WERI-Rb-1 (cell line): ENCODE measurements around the gene PREX1.
"Not testable (repeated sequence)": the region's sequence is repeated elsewhere in the genome, so short reads cannot be mapped to it uniquely, and the experiment has no call there.

ENCODE experiments used
- DNase-seq: peaks from one replicate; pipeline ENCODE4 v3.0.0-alpha.2; 2020
- H3K27ac ChIP-seq: fragments of 250-450 bp; sonication (Bioruptor Pico); 2 replicates; pipeline ENCODE4 v1.5.1; 2020; ENCODE audit warnings: mild to moderate bottlenecking, moderate library complexity
- H3K27me3 ChIP-seq: fragments of 250-450 bp; sonication (Bioruptor Pico); 2 replicates; pipeline ENCODE4 v1.5.1; 2021; ENCODE audit warnings: mild to moderate bottlenecking, low read depth, moderate library complexity; ENCODE audit not compliant: insufficient read depth, severe bottlenecking
- H3K36me3 ChIP-seq: fragments of 250-450 bp; sonication (Bioruptor Pico); 2 replicates; pipeline ENCODE4 v1.5.1; 2020; ENCODE audit warnings: mild to moderate bottlenecking, moderate library complexity
- H3K4me3 ChIP-seq: 2 replicates; pipeline ENCODE4 v1.5.1; 2011; ENCODE audit warnings: low read depth, mild to moderate bottlenecking, control low read depth, low read length
- H3K9me3 ChIP-seq: fragments of 250-450 bp; sonication (Bioruptor Pico); 2 replicates; pipeline ENCODE4 v1.5.1; 2021; ENCODE audit warnings: mild to moderate bottlenecking, moderate library complexity; ENCODE audit not compliant: severe bottlenecking
- TF ChIP-seq, protein P1 (sequence below): IDR thresholded peaks from 2 replicates; pipeline ENCODE4 v1.5.1; 2011; ENCODE audit warnings: low read depth, mild to moderate bottlenecking, control low read depth, inconsistent platforms, low read length

Gene PREX1

DNA sequence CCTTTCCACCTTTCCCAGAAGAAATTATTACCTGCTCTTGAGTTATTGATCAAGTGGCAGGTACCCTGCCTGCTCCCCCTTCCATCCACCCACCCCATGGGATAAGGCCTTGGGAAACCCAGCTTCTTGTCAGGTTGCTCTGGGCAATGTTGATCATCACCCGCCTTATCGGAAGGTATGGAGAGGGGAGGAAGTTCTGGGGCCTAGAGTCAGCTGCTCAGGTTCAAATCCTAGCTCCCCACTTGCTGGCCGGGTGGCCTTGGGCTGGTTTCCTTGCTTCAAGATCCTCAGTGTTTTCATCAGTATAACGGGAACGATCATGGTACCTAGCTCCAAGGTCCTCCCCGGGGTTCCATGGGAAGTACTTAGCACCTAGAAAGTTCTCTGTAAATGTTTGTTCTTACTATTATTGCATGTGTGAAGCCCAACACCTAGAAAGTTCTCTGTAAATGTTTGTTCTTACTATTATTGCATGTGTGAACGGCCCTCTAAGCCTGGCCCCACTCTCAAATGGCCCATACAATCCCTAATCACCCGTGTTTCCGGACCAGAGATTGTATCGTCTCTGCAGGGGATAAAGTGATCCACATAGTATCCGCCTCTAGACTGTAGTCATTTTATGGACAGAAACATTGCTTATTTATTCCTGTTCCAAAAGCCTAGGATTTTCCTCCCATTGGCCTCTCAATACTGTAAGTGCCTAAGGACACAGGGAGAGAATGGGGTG is 1.1 kb upstream of the PREX1 start:
- TF ChIP-seq, protein P1, sequence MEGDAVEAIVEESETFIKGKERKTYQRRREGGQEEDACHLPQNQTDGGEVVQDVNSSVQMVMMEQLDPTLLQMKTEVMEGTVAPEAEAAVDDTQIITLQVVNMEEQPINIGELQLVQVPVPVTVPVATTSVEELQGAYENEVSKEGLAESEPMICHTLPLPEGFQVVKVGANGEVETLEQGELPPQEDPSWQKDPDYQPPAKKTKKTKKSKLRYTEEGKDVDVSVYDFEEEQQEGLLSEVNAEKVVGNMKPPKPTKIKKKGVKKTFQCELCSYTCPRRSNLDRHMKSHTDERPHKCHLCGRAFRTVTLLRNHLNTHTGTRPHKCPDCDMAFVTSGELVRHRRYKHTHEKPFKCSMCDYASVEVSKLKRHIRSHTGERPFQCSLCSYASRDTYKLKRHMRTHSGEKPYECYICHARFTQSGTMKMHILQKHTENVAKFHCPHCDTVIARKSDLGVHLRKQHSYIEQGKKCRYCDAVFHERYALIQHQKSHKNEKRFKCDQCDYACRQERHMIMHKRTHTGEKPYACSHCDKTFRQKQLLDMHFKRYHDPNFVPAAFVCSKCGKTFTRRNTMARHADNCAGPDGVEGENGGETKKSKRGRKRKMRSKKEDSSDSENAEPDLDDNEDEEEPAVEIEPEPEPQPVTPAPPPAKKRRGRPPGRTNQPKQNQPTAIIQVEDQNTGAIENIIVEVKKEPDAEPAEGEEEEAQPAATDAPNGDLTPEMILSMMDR = no peak
- Histone ChIP-seq H3K4me3 (peak overlapping the region; percentile 59), H3K36me3 (peaks cover 4% of the 10 kb centered on the region; the same call in 1 of the 2 replicates), H3K9me3 (no peaks in the 10 kb centered on the region), H3K27me3 (no peaks in the 10 kb centered on the region), H3K27ac (peak overlapping the region; percentile 90)
- no peak for DNase-seq

GRCh38 chr20:48826883-48827771 is 672 bp downstream of the PREX1 start:
- TF ChIP-seq, protein P1 = no peak
- peak overlapping the region; percentile 74 for H3K27ac ChIP-seq
- H3K27me3 ChIP-seq = no peaks in the 10 kb centered on the region
- H3K9me3 ChIP-seq = no peaks in the 10 kb centered on the region
- H3K4me3 ChIP-seq = peak overlapping the region; percentile 92
- H3K36me3 ChIP-seq = peaks cover 7% of the 10 kb centered on the region; the same call in 1 of the 2 replicates
- peak; percentile 47 for DNase-seq

DNA sequence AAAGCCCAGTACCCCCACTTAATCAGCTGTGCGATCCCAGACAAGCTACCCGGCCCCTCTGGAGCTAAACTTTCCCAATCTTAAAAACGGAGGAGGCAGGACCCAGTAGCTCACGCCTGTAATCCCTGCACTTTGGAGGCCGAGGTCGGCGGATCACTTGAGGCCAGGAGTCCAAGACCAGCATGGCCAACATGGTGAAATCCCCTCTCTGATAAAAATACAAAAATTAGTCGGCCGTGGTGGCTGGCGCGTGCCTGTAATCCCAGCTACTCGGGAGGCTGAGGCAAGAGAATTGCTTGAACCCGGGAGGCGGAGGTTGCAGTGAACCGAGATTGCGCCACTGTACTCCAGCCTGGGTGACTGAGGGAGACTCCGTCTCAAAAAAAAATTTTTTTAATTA is 1.3 kb downstream of the PREX1 start:
- H3K27me3 ChIP-seq, H3K9me3 ChIP-seq, H3K36me3 ChIP-seq: not testable (repeated sequence)
- peak overlapping the region; percentile 92 for H3K4me3 ChIP-seq
- peak overlapping the region; percentile 74 for H3K27ac ChIP-seq
- peak; percentile 82 for DNase-seq

- peak; percentile 90 for DNase-seq
- peaks cover 7% of the 10 kb centered on the region; the same call in 1 of the 2 replicates for H3K36me3 ChIP-seq
- no peaks in the 10 kb centered on the region for H3K27me3 ChIP-seq
- TF ChIP-seq, protein P1 = no peak
- peak overlapping the region; percentile 92 for H3K4me3 ChIP-seq
- no peaks in the 10 kb centered on the region for H3K9me3 ChIP-seq
- H3K27ac ChIP-seq = peak overlapping the region; percentile 74
Measured at GRCh38 chr20:48826069-48826468, 1.7 kb downstream of the PREX1 start.

DNA sequence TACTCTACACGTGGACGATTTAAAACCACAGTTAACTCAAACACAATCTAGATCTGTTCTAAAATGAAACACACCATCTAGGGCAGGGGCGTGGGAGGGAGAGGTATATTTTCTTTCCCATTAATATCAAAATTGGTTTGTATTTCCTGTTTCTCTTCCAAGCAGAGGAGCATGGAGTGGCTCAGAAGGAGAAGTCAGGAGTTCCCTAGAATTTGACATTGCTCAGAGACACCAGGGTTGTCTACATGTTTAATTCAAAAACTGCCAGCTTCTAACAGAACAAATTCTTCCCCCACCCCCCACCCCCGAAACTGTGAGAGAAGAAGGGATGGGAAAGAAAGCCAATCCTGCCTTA is 2.3 kb downstream of the PREX1 start:
- Histone ChIP-seq H3K9me3 (no peaks in the 10 kb centered on the region), H3K4me3 (peak overlapping the region; percentile 92), H3K27me3 (no peaks in the 10 kb centered on the region), H3K36me3 (peaks cover 7% of the 10 kb centered on the region; the same call in 1 of the 2 replicates), H3K27ac (peak overlapping the region; percentile 74)
- TF ChIP-seq, protein P1 = no peak
- DNase-seq = no peak
